Measurements from ENCODE around the gene TRAPPC12. TPM values are rescaled to one million over a fixed set of nuclear protein-coding genes. Genes with fewer than 3 reads are reported as not detected.
"Not testable (repeated sequence)": the region's sequence is repeated elsewhere in the genome, so short reads cannot be mapped to it uniquely, and the experiment has no call there.

Gene TRAPPC12
- total RNA-seq, 1 donor from 2014 or later: 89.8 TPM

- Histone ChIP-seq H3K4me1 (peaks cover 5% of the 10 kb centered on the region), H3K4me3 (no peak overlapping the region), H3K9me3 (no peaks in the 10 kb centered on the region), H3K27me3 (no peaks in the 10 kb centered on the region), H3K36me3 (peaks cover 51% of the 10 kb centered on the region), H3K27ac (no peak overlapping the region)
- DNase-seq: no peak
- intact Hi-C loops (cut with DNase I): no loop called here
- ATAC-seq: no peak
- no peak for TF ChIP-seq CTCF (IDR thresholded peaks at IDR 0.05)
Observed at GRCh38 chr2:3443506-3444084, 64.1 kb downstream of the TRAPPC12 start.

- H3K27me3 ChIP-seq: no peaks in the 10 kb centered on the region
- no peak overlapping the region for H3K27ac ChIP-seq
- no peaks in the 10 kb centered on the region for H3K9me3 ChIP-seq
- TF ChIP-seq CTCF (IDR thresholded peaks at IDR 0.05): no peak
- no peak for ATAC-seq
- H3K4me3 ChIP-seq: no peak overlapping the region
- peaks cover 5% of the 10 kb centered on the region for H3K4me1 ChIP-seq
- H3K36me3 ChIP-seq: peaks cover 71% of the 10 kb centered on the region
- intact Hi-C loops (cut with DNase I): no loop called here
- DNase-seq: no peak
Observed at GRCh38 chr2:3445891-3446290, 66.4 kb downstream of the TRAPPC12 start.

GRCh38 chr2:3446381-3446780, 66.9 kb downstream of the TRAPPC12 start:
- Histone ChIP-seq H3K9me3 (no peaks in the 10 kb centered on the region), H3K36me3 (peaks cover 76% of the 10 kb centered on the region), H3K27ac (no peak overlapping the region), H3K4me1 (peaks cover 5% of the 10 kb centered on the region), H3K27me3 (no peaks in the 10 kb centered on the region), H3K4me3 (no peak overlapping the region)
- intact Hi-C loops (cut with DNase I): no loop called here
- TF ChIP-seq CTCF (IDR thresholded peaks at IDR 0.05): no peak
- no peak for ATAC-seq
- DNase-seq: no peak

GRCh38 chr2:3447186-3447585, 67.7 kb downstream of the TRAPPC12 start:
- H3K4me1 ChIP-seq; DNase-seq; ATAC-seq; H3K27ac ChIP-seq; intact Hi-C loops (cut with DNase I); H3K4me3 ChIP-seq; H3K27me3 ChIP-seq; H3K9me3 ChIP-seq: not testable (repeated sequence)
- H3K36me3 ChIP-seq: peaks cover 82% of the 10 kb centered on the region

GRCh38 chr2:3447789-3448317, 68.4 kb downstream of the TRAPPC12 start:
- peaks cover 82% of the 10 kb centered on the region for H3K36me3 ChIP-seq
- H3K27me3 ChIP-seq: no peaks in the 10 kb centered on the region
- peaks cover 5% of the 10 kb centered on the region for H3K4me1 ChIP-seq
- no peak for TF ChIP-seq CTCF (IDR thresholded peaks at IDR 0.05)
- intact Hi-C loops (cut with DNase I): no loop called here
- no peak for ATAC-seq
- H3K9me3 ChIP-seq: no peaks in the 10 kb centered on the region
- no peak overlapping the region for H3K27ac ChIP-seq
- H3K4me3 ChIP-seq: no peak overlapping the region
- DNase-seq: no peak

GRCh38 chr2:3448441-3448911, 69.0 kb downstream of the TRAPPC12 start:
- H3K36me3 ChIP-seq: peaks cover 81% of the 10 kb centered on the region
- H3K27me3 ChIP-seq; DNase-seq; H3K4me3 ChIP-seq; H3K4me1 ChIP-seq; H3K9me3 ChIP-seq; ATAC-seq; H3K27ac ChIP-seq; intact Hi-C loops (cut with DNase I): not testable (repeated sequence)
